Tibial nerve (tissue), 3 donors: ENCODE measurements around the gene DCP1B.

ENCODE experiments used
- POLR2A ChIP-seq, 2 donors: fragments of 450-650 bp; IDR thresholded peaks; one replicate each; pipeline ENCODE4 v1.6.1; 2017; ENCODE audit warnings: antibody characterized with exemption in 2 of 2, mild to moderate bottlenecking in 2 of 2, moderate library complexity in 2 of 2
- TF ChIP-seq, protein P1 (sequence below), 5 experiments: fragments of 200-600 bp in 3 of 5; fragments of 450-650 bp in 2 of 5; sonication (generic) in 3 of 5; IDR thresholded peaks; one replicate each; pipeline ENCODE4 v1.5.1; 2016 to 2019; ENCODE audit warnings: antibody characterized with exemption in 5 of 5, mild to moderate bottlenecking in 3 of 5, moderate library complexity in 2 of 5

DNA sequence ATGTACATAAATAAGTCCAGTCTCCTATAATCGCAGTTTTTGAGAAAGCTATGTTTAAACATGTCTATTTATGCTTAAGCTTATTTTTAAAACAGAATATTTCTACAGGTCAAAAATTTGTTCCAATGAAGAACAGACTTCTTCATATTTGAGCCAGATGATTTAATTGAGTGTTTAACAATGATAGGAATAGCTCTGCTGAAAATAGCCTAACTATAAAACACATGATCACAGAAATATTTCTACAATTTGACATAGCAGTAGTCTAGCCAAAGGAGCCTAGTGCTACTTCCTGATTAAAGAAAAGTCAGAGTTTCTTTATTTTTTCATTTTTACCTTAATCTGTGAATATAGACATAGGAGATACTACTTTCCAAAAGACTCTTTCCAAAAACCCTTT is 29.4 kb downstream of the DCP1B start:
- TF ChIP-seq POLR2A (IDR thresholded peaks at IDR 0.05) = no peak
- TF ChIP-seq, protein P1, sequence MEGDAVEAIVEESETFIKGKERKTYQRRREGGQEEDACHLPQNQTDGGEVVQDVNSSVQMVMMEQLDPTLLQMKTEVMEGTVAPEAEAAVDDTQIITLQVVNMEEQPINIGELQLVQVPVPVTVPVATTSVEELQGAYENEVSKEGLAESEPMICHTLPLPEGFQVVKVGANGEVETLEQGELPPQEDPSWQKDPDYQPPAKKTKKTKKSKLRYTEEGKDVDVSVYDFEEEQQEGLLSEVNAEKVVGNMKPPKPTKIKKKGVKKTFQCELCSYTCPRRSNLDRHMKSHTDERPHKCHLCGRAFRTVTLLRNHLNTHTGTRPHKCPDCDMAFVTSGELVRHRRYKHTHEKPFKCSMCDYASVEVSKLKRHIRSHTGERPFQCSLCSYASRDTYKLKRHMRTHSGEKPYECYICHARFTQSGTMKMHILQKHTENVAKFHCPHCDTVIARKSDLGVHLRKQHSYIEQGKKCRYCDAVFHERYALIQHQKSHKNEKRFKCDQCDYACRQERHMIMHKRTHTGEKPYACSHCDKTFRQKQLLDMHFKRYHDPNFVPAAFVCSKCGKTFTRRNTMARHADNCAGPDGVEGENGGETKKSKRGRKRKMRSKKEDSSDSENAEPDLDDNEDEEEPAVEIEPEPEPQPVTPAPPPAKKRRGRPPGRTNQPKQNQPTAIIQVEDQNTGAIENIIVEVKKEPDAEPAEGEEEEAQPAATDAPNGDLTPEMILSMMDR (IDR thresholded peaks at IDR 0.05) = no peak
